Subcutaneous adipose tissue (tissue), 4 donors: Measurements from ENCODE around the gene FHAD1. TPM values are rescaled to one million over a fixed set of nuclear protein-coding genes. Genes with fewer than 3 reads are reported as not detected.

Experiments used
- CTCF ChIP-seq: fragments of 450-650 bp; IDR thresholded peaks from one replicate; pipeline ENCODE4 v1.5.1; 2016; ENCODE audit warnings: low read depth, mild to moderate bottlenecking, control low read depth, antibody characterized with exemption, moderate library complexity
- total RNA-seq, 4 donors: library from RNA; depleted of rRNA; stranded (reverse); fragments of >200 nt; gene quantifications; one replicate each; pipeline ENCODE4 v1.1.0, GENCODE V29; 2016

Gene FHAD1
- total RNA-seq, 4 donors from 2014 or later = 1.1 to 1.7 TPM; not detected in 2

GRCh38 chr1:15403962-15404580, 157.0 kb downstream of the FHAD1 start:
- TF ChIP-seq CTCF = no peak

GRCh38 chr1:15405106-15405850, 158.3 kb downstream of the FHAD1 start:
- no peak for TF ChIP-seq CTCF

- no peak for TF ChIP-seq CTCF
These were observed 159.9 kb downstream of the FHAD1 start for GRCh38 chr1:15406614-15407559.

- TF ChIP-seq CTCF = no peak
These were observed 160.6 kb downstream of the FHAD1 start for GRCh38 chr1:15407580-15407979.

- no peak for TF ChIP-seq CTCF
These were observed 161.9 kb downstream of the FHAD1 start for GRCh38 chr1:15408890-15409387.

- no peak for TF ChIP-seq CTCF
These were observed 162.6 kb downstream of the FHAD1 start, which contains the start of gene EFHD2 for GRCh38 chr1:15409388-15410222. Gene EFHD2 (plus strand): TSS chr1:15409888. CDS start chr1:15409972, 84 bp downstream.
